ENCODE data around the gene ENTREP3.
"Not testable (repeated sequence)": the region's sequence is repeated elsewhere in the genome, so short reads cannot be mapped to it uniquely, and the experiment has no call there.

Gene ENTREP3

GRCh38 chr1:155255243-155256007 is at the start of gene ENTREP3:
Gene ENTREP3, minus strand, starts transcription at chr1:155255483. Its CDS starts 606 bp downstream, at chr1:155254877.
- Mint-ChIP-seq H3K27me3 (no peaks in the 10 kb centered on the region), H3K4me3 (peak within 1 kb of the TSS; percentile 85), H3K4me1 (ENCODE audit: low read depth) (peaks cover 40% of the 10 kb centered on the region), H3K9me3 (no peaks in the 10 kb centered on the region), H3K27ac (peak within 1 kb of the TSS; percentile 76), H3K36me3 (ENCODE audit: low read depth) (peaks cover 32% of the 10 kb centered on the region)

- no peak overlapping the region for H3K27ac Mint-ChIP-seq
- peaks cover 13% of the 10 kb centered on the region for H3K4me1 Mint-ChIP-seq (ENCODE audit: low read depth)
- H3K9me3 Mint-ChIP-seq = no peaks in the 10 kb centered on the region
- H3K4me3 Mint-ChIP-seq = no peak overlapping the region
- no peaks in the 10 kb centered on the region for H3K27me3 Mint-ChIP-seq
- peaks cover 5% of the 10 kb centered on the region for H3K36me3 Mint-ChIP-seq (ENCODE audit: low read depth)
Observed at GRCh38 chr1:155304558-155305063, 49.3 kb upstream of the ENTREP3 start.

- H3K4me1 Mint-ChIP-seq (ENCODE audit: low read depth) = no peaks in the 10 kb centered on the region
- H3K27ac Mint-ChIP-seq = no peak within 1 kb of the TSS
- no peaks in the 10 kb centered on the region for H3K9me3 Mint-ChIP-seq
- no peak within 1 kb of the TSS for H3K4me3 Mint-ChIP-seq
- no peaks in the 10 kb centered on the region for H3K36me3 Mint-ChIP-seq (ENCODE audit: low read depth)
- H3K27me3 Mint-ChIP-seq = peaks cover 15% of the 10 kb centered on the region
Observed at GRCh38 chr1:155301342-155301841, 46.1 kb upstream of the ENTREP3 start, which contains the start of gene PKLR. Gene PKLR, minus strand, starts transcription at chr1:155301438. Its CDS starts 43 bp downstream, at chr1:155301395.

GRCh38 chr1:155300553-155301329 is 45.5 kb upstream of the ENTREP3 start:
- Mint-ChIP-seq H3K27me3 (peaks cover 21% of the 10 kb centered on the region), H3K4me3 (no peak overlapping the region), H3K9me3 (no peaks in the 10 kb centered on the region), H3K27ac (no peak overlapping the region), H3K36me3 (ENCODE audit: low read depth) (no peaks in the 10 kb centered on the region), H3K4me1 (ENCODE audit: low read depth) (no peaks in the 10 kb centered on the region)

- Mint-ChIP-seq H3K4me3 (no peak overlapping the region), H3K27me3 (peaks cover 26% of the 10 kb centered on the region), H3K27ac (no peak overlapping the region), H3K9me3 (no peaks in the 10 kb centered on the region), H3K4me1 (ENCODE audit: low read depth) (no peaks in the 10 kb centered on the region), H3K36me3 (ENCODE audit: low read depth) (no peaks in the 10 kb centered on the region)
Observed at GRCh38 chr1:155300024-155300423, 44.7 kb upstream of the ENTREP3 start.

GRCh38 chr1:155297384-155297783 is 42.1 kb upstream of the ENTREP3 start:
- Mint-ChIP-seq H3K36me3 (ENCODE audit: low read depth) (no peaks in the 10 kb centered on the region), H3K9me3 (no peaks in the 10 kb centered on the region), H3K4me1 (ENCODE audit: low read depth) (peaks cover 3% of the 10 kb centered on the region), H3K27me3 (peaks cover 42% of the 10 kb centered on the region), H3K27ac (no peak overlapping the region), H3K4me3 (no peak overlapping the region)

GRCh38 chr1:155296661-155297060 is 41.4 kb upstream of the ENTREP3 start:
- Mint-ChIP-seq H3K9me3 (no peaks in the 10 kb centered on the region), H3K4me3 (no peak overlapping the region), H3K4me1 (ENCODE audit: low read depth) (peaks cover 3% of the 10 kb centered on the region), H3K27me3 (peaks cover 42% of the 10 kb centered on the region), H3K27ac (no peak overlapping the region), H3K36me3 (ENCODE audit: low read depth) (no peaks in the 10 kb centered on the region)

- peaks cover 42% of the 10 kb centered on the region for H3K27me3 Mint-ChIP-seq
- no peak overlapping the region for H3K4me3 Mint-ChIP-seq
- no peak overlapping the region for H3K27ac Mint-ChIP-seq
- no peaks in the 10 kb centered on the region for H3K9me3 Mint-ChIP-seq
- H3K36me3 Mint-ChIP-seq (ENCODE audit: low read depth) = no peaks in the 10 kb centered on the region
- H3K4me1 Mint-ChIP-seq (ENCODE audit: low read depth) = peaks cover 3% of the 10 kb centered on the region
Observed at GRCh38 chr1:155295942-155296267, 40.6 kb upstream of the ENTREP3 start.

- H3K4me1 Mint-ChIP-seq (ENCODE audit: low read depth) = peaks cover 3% of the 10 kb centered on the region
- no peak overlapping the region for H3K27ac Mint-ChIP-seq
- no peak overlapping the region for H3K4me3 Mint-ChIP-seq
- peaks cover 42% of the 10 kb centered on the region for H3K27me3 Mint-ChIP-seq
- no peaks in the 10 kb centered on the region for H3K9me3 Mint-ChIP-seq
- H3K36me3 Mint-ChIP-seq (ENCODE audit: low read depth) = no peaks in the 10 kb centered on the region
Observed at GRCh38 chr1:155295183-155295941, 40.1 kb upstream of the ENTREP3 start.

- peaks cover 3% of the 10 kb centered on the region for H3K4me1 Mint-ChIP-seq (ENCODE audit: low read depth)
- no peaks in the 10 kb centered on the region for H3K9me3 Mint-ChIP-seq
- H3K36me3 Mint-ChIP-seq (ENCODE audit: low read depth) = no peaks in the 10 kb centered on the region
- H3K27ac Mint-ChIP-seq = no peak overlapping the region
- peaks cover 42% of the 10 kb centered on the region for H3K27me3 Mint-ChIP-seq
- no peak overlapping the region for H3K4me3 Mint-ChIP-seq
Observed at GRCh38 chr1:155294520-155295182, 39.4 kb upstream of the ENTREP3 start.

- Mint-ChIP-seq H3K4me3 (no peak overlapping the region), H3K4me1 (ENCODE audit: low read depth) (peaks cover 3% of the 10 kb centered on the region), H3K27me3 (peaks cover 42% of the 10 kb centered on the region), H3K9me3 (no peaks in the 10 kb centered on the region), H3K27ac (no peak overlapping the region), H3K36me3 (ENCODE audit: low read depth) (no peaks in the 10 kb centered on the region)
Observed at GRCh38 chr1:155293086-155293749, 37.9 kb upstream of the ENTREP3 start.

- H3K27ac Mint-ChIP-seq; H3K4me1 Mint-ChIP-seq (ENCODE audit: low read depth); H3K9me3 Mint-ChIP-seq; H3K36me3 Mint-ChIP-seq (ENCODE audit: low read depth); H3K4me3 Mint-ChIP-seq: not testable (repeated sequence)
- H3K27me3 Mint-ChIP-seq = peaks cover 24% of the 10 kb centered on the region
Observed at GRCh38 chr1:155291006-155291405, 35.7 kb upstream of the ENTREP3 start.

GRCh38 chr1:155287987-155288543 is 32.8 kb upstream of the ENTREP3 start:
- no peak overlapping the region for H3K27ac Mint-ChIP-seq
- no peak overlapping the region for H3K4me3 Mint-ChIP-seq
- H3K27me3 Mint-ChIP-seq = no peaks in the 10 kb centered on the region
- H3K9me3 Mint-ChIP-seq = no peaks in the 10 kb centered on the region
- no peaks in the 10 kb centered on the region for H3K36me3 Mint-ChIP-seq (ENCODE audit: low read depth)
- no peaks in the 10 kb centered on the region for H3K4me1 Mint-ChIP-seq (ENCODE audit: low read depth)

GRCh38 chr1:155286544-155286943 is 31.3 kb upstream of the ENTREP3 start:
- no peak overlapping the region for H3K4me3 Mint-ChIP-seq
- H3K4me1 Mint-ChIP-seq (ENCODE audit: low read depth) = no peaks in the 10 kb centered on the region
- no peaks in the 10 kb centered on the region for H3K9me3 Mint-ChIP-seq
- H3K27me3 Mint-ChIP-seq = no peaks in the 10 kb centered on the region
- H3K36me3 Mint-ChIP-seq (ENCODE audit: low read depth) = no peaks in the 10 kb centered on the region
- no peak overlapping the region for H3K27ac Mint-ChIP-seq
